Neutrophil (primary cell): Measurements from ENCODE around the gene TRAIP.

ENCODE experiments used
- H3K27ac ChIP-seq: fragments of 200-600 bp; sonication (generic); 2 replicates; pipeline ENCODE4 v1.5.1; 2016; ENCODE audit warnings: mild to moderate bottlenecking, moderate library complexity
- H3K27me3 ChIP-seq: fragments of 200-600 bp; sonication (generic); 2 replicates; pipeline ENCODE4 v1.6.0; 2016; ENCODE audit warnings: mild to moderate bottlenecking
- H3K36me3 ChIP-seq: fragments of 200-600 bp; sonication (generic); 2 replicates; pipeline ENCODE4 v1.5.1; 2017
- H3K4me1 ChIP-seq, 2 experiments: fragments of 200-600 bp in 1 of 2; sonication (generic) in 1 of 2; 1 replicate in 1 of 2; 2 replicates in 1 of 2; pipeline versions ENCODE4 v1.5.1 to v1.6.1; 2013 to 2016; ENCODE audit warnings: low read depth in 1 of 2, low read length in 1 of 2, mild to moderate bottlenecking in 1 of 2, moderate library complexity in 1 of 2; ENCODE audit not compliant: control insufficient read depth in 1 of 2, insufficient read depth in 1 of 2
- H3K4me3 ChIP-seq, 2 experiments: fragments of 200-600 bp in 1 of 2; sonication (generic) in 1 of 2; 1 replicate in 1 of 2; 2 replicates in 1 of 2; pipeline ENCODE4 v1.5.1; 2013 to 2016; ENCODE audit warnings: low read depth in 1 of 2, low read length in 1 of 2, mild to moderate bottlenecking in 1 of 2, moderate library complexity in 1 of 2
- H3K9me3 ChIP-seq: fragments of 200-600 bp; sonication (generic); 2 replicates; pipeline ENCODE4 v1.5.1; 2016
- TF ChIP-seq, protein P1 (sequence below): fragments of 200-600 bp; sonication (generic); IDR thresholded peaks from 2 replicates; pipeline ENCODE4 v1.5.1; 2016; ENCODE audit warnings: antibody characterized with exemption

TRAIP gene

DNA sequence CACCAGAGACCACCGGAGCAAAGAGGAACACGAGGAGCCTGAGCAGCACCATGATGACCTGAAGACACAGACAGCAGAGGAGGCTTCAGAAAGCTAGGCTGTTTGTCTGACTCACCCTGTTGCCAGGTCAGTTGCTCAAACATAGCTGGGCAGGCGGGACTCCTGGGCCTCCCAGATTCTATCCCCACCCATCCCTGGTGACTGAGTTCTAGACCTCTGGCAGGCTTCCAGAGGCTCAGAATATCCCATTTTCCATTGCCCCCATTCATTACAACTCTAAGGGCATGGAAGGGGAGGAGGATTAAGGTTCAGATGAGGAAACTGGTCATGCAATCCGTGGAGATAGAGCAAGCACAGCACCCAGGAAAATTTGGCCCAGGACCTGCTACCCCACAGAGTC, 56.6 kb downstream of the TRAIP start, which contains the start of gene CDHR4:
CDHR4 (minus strand) TSS at position 113 of the 400 bp plus-strand sequence; CDS start at position 52, 61 bp downstream.
- Histone ChIP-seq H3K27ac (no peak within 1 kb of the TSS), H3K4me3 (no peak within 1 kb of the TSS), H3K36me3 (no peaks in the 10 kb centered on the region), H3K27me3 (peaks cover 25% of the 10 kb centered on the region), H3K4me1 (peaks cover 20 to 24% of the 10 kb centered on the region in 2 experiments), H3K9me3 (no peaks in the 10 kb centered on the region)
- TF ChIP-seq, protein P1, sequence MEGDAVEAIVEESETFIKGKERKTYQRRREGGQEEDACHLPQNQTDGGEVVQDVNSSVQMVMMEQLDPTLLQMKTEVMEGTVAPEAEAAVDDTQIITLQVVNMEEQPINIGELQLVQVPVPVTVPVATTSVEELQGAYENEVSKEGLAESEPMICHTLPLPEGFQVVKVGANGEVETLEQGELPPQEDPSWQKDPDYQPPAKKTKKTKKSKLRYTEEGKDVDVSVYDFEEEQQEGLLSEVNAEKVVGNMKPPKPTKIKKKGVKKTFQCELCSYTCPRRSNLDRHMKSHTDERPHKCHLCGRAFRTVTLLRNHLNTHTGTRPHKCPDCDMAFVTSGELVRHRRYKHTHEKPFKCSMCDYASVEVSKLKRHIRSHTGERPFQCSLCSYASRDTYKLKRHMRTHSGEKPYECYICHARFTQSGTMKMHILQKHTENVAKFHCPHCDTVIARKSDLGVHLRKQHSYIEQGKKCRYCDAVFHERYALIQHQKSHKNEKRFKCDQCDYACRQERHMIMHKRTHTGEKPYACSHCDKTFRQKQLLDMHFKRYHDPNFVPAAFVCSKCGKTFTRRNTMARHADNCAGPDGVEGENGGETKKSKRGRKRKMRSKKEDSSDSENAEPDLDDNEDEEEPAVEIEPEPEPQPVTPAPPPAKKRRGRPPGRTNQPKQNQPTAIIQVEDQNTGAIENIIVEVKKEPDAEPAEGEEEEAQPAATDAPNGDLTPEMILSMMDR = no peak

DNA sequence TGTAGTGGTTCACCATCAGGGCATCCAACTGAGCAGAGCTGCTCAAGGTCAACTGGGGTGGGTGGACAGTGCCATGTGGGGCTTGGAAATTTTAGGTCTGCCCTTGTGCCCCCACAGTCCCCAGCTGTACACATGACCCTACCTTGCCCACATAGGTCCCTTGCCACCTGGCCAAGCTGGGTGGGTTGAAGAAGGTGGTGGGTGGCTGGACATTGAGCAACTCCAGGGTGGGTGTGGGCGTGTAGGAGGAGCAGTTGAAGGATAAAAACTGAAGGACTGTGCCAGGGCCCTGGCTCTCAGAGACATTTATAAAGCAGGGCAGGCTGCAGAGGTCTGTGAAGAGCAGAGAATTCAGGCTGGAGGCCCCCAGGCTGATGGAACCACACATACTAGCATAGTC, 57.3 kb downstream of the TRAIP start:
- H3K4me1 ChIP-seq = peaks cover 13 to 18% of the 10 kb centered on the region in 2 experiments
- TF ChIP-seq, protein P1 = no peak
- no peak overlapping the region for H3K4me3 ChIP-seq
- no peaks in the 10 kb centered on the region for H3K9me3 ChIP-seq
- no peaks in the 10 kb centered on the region for H3K36me3 ChIP-seq
- H3K27me3 ChIP-seq = peaks cover 23% of the 10 kb centered on the region
- no peak overlapping the region for H3K27ac ChIP-seq

GRCh38 chr3:49794926-49795905, 61.1 kb downstream of the TRAIP start:
- Histone ChIP-seq H3K4me1 (no peaks in the 10 kb centered on the region), H3K9me3 (no peaks in the 10 kb centered on the region), H3K27ac (no peak overlapping the region), H3K4me3 (no peak overlapping the region), H3K36me3 (no peaks in the 10 kb centered on the region), H3K27me3 (peaks cover 6% of the 10 kb centered on the region)
- TF ChIP-seq, protein P1 = no peak

DNA sequence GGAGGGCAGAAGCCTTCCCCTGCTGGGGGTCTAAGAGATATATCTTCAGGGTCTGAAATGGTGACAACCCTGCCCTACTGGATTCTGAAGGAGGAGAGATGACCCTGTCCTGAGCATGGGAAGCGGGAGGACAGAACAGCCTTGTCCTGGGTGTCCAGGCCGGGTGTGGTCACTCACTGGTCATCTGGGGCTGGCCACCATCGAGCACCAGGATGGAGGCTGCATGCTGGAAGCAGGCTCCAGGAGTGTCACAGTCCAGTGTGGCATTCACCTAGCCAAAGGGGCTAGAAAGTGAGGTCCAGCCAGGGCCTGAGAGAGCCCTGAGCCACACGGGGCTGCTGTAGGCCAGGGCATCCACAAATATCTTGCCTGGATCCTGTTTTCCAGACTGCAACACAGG, 61.9 kb downstream of the TRAIP start:
- Histone ChIP-seq H3K4me1 (peaks cover 0 to 2% of the 10 kb centered on the region in 2 experiments), H3K27ac (no peak overlapping the region), H3K27me3 (peaks cover 14% of the 10 kb centered on the region), H3K36me3 (no peaks in the 10 kb centered on the region), H3K9me3 (no peaks in the 10 kb centered on the region), H3K4me3 (no peak overlapping the region)
- TF ChIP-seq, protein P1 = no peak

- Histone ChIP-seq H3K27ac (no peak overlapping the region), H3K27me3 (peaks cover 16% of the 10 kb centered on the region), H3K4me3 (no peak overlapping the region), H3K36me3 (no peaks in the 10 kb centered on the region), H3K4me1 (peaks cover 0 to 2% of the 10 kb centered on the region in 2 experiments), H3K9me3 (no peaks in the 10 kb centered on the region)
- TF ChIP-seq, protein P1 = no peak
Observed at GRCh38 chr3:49793486-49794085, 62.8 kb downstream of the TRAIP start.
